GM19397 (cell line): ENCODE measurements around the gene HDAC4.

Source experiments
- ATAC-seq: cut with Tn5 transposase; IDR thresholded peaks from one replicate; pipeline ENCODE4 v1.9.1; 2021; ENCODE audit warnings: mild to moderate bottlenecking, moderate library complexity; ENCODE audit not compliant: unreplicated experiment

The HDAC4 gene

DNA sequence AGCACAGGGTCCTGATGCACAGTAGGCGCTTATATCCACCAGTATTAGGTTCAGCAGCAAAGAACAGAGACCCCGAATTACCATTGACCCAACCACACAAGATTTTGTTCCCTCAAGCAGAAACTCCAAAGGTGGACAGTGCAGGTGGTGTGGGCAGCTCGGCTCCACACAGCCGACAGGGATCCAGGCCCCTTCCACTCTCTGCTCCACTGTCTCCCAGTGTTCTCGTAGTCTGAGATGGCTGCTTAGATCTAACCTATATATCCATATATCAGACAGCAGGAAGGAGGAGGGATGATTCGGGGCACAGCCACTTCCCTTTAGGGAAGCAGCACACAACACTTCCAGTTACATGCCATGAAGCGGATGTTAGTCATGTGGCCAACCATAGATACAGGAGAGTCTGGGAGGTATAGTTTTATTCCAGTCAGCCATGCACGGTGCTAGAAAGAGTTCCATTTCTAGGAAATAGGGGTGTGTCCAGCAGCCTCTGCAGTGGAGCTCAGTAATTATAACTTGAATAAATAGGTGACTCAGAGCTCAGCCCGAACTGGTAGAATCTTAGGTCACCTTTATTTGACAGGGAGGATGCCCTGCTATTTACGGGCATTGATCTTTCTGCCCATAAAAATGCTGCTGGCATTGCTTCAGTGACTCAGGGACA is 394.1 kb downstream of the HDAC4 start:
- no peak for ATAC-seq

DNA sequence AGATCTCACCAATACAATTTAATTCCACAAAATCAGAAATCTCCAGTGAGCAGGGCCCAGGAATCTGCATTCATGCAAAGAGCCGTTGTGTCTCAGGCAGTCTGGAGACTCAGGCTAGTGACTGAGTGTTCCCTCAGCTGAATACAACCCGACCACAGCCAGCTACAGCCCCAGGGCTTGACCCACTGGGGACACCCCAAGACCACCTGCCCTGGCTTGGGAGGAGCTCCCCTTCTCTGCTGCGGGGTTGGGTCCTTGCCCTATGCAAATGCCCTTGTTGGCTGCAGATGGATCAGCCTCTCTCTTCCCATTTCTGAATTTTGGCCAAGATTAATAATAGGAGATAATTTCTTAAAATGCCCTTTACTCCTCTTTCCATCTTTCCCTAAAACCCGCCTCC is 395.2 kb downstream of the HDAC4 start:
- ATAC-seq = no peak

DNA sequence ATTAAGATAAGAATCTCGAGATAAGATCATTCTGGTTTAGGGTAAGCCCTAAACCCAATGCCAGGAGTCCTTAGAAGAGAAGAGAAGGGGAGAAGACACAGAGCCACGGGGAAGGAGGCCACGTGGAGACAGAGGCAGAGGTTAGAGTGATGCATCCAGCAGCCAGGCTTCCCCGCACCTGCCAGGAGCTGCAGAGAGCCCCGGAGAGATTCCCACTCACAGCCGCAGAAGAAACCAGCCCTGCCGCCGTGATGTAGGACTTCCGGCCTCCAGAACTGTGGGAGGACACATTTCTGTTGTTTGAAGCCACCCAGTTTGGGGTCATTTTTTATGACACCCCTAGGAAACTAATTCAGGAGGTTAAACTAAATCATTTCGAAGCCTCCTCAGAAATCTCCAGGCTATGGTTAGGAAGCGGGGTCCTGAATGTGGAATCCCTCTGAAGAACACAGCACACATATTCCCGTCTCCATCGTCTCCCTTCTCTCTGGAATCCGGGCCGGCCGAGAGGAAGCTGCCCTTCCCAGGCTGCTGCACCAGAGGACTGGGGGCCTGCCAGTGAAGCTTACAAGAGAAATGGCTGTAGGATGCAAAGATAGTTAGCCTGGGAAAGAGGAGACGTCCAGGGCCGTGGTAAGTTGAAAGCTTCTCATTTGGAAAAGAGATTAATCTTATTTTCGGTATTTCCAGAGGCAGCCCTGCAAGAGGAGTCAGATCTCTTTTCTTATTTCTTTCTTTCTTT is 396.4 kb downstream of the HDAC4 start:
- ATAC-seq = no peak

DNA sequence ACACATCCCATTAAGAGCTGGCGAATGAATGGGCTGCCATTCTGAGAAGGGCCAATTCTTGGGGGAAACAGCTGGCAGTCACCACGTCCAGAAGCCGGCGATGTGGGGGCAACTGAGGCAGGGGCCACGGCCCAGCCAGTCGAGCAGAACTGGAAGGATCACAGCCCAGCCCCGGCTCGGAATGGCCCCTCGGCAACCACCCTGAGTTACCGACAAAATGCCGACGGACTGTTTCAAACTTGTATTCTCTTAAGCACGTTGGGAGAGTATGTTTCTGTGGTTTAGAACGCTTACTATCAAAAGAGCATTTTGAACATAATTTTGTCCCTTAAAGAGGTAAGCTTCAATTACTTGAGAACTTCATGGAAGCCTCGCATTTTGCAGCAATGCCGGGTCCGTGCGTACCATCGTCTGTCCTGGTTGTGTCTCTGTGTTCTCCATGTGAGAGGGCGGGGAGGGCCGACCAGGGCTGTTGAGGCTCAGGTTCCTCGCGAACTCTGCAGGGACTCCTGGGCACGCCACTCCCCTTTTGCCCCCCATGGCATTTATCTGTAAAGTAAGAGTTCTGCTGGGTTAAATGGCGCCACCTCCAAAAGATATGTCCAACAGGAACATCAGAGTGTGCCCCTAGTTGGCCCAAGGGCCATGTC is 397.1 kb downstream of the HDAC4 start:
- ATAC-seq = no peak

DNA sequence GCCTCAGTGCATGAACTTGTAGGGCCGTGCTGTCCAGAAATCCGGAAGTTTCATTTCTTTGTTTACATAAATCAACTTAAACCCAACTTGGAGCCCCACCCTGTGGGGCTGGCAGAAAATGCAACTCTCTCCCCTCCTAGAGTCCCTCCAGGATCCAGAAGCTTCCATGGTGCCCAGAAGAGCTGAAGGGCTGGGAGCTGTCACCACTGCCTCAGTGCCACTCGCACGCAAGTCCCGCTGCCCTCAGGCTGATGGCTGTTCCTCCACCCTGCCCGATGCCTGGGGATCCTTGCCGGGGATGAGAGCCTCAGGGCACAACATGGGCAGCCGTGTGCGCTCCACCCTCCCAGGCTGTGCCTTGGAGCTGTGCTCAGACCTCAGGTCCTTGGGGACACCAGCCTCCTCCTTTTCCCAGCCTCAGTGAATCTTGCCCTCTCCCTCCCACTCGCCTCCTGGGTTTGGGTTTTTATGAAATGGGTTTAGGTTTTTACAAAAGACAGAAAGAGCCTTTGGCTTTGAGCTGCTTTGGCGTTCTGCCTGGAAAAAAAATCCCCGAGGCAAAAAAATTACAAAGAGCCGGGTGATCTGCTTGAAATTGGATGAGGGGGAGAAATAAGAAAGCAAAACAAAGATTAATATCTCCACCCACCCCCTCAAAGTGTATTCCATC is 397.7 kb downstream of the HDAC4 start:
- no peak for ATAC-seq

DNA sequence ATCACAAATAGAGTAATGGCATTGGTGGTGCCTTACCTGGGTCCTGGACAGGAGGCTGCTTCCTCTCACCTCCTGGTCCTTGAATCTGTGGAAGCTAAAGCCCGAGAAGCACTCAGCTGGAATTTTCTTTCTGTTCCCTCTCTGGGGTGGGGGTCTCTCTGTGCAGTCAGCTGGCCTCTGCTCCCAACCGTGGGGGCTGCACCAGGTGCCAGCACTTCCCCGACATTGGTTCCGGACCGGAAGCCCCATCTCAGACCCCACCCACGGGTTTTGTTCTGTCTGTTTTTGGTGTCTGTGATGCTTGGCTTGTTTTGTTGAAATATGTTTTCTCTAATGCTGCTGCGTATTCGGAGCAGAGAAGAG is 398.2 kb downstream of the HDAC4 start:
- ATAC-seq = no peak

DNA sequence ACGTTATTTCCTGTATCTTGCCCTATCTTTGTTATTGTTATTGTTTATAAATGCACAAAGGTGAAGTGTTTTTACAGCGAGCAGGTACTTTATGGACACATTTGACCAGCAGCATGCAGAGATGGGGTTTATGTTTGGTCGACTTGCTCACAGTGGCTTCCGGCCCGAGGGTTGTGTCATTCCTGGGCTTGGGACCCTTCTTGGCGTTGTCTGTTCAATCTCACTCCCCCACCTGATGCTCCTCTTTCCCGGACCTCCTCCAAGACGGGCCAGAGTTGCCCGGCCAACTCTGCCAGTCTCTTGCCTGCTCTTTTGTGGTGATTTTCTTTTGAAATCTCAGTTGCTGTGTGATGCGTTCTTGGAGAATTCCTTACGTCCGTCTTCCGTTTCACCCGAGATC is 399.0 kb downstream of the HDAC4 start:
- no peak for ATAC-seq

DNA sequence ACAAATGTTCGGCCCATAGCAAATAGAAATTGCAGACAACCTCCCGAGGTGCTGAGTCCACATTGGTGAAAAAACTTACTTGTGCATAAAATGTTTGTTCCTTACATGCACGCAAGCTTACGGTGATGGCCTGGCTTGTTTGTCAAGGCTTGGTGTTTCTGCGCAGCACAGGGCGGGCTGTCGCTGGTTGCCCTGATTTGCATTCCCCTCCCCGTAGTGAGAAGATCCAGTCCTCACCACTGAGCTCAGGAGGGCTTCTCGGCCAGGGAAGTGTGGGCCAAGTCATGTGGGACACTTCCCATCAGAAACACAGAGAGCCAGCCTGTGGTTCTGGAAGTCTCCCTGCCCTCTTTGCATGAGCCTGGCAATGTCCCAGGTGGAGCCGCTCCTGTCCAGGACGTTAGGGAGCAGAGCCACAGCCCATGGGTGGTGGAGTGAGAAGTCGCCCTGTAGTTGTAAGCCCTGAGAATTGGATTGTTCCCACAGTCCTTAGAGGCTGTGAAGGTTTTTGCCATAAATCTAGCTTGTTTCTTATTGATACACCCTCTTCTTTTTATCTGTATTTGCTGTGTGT is 400.2 kb downstream of the HDAC4 start:
- ATAC-seq = no peak

DNA sequence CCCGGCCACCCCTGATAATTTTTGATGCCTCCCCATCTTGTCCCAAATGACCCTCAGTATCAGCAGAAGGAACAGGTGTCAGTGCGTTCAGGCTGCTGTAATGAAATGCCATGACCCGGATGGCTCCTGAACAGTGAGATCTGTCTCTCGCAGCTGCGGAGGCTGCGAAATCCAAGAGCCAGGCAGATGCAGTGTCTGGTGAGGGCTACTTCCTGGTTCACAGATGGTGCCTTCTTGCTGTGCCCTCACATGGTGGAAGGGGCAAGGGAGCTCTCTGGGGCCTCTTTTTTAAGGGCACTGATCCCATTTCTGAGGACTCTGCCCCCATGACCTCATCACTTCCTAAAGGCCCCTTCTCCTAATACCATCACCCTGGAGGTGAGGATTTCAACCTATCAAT is 400.7 kb downstream of the HDAC4 start:
- ATAC-seq = no peak

DNA sequence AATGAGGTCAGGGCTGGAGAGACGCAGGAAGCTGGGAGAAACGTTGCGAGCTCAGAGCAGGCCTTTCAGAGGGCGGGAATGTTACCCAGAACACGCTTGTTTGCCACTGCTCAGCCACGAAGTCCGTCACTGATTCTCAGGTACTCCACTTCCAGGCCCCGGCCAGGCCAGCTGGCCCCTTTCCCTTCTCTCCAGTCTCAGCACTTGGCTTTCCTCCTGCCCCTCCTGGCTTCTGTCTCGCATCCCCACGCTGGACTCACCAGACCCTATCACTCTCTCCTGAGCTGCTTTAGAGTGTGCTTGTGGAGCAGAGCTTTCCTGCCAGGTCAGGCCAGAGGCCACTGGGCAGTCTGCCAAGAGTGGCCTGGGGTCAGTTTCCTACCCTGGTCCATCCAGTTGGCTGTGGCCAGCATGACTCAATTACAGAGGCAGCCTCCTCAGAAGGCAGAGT is 401.5 kb downstream of the HDAC4 start:
- ATAC-seq = no peak

DNA sequence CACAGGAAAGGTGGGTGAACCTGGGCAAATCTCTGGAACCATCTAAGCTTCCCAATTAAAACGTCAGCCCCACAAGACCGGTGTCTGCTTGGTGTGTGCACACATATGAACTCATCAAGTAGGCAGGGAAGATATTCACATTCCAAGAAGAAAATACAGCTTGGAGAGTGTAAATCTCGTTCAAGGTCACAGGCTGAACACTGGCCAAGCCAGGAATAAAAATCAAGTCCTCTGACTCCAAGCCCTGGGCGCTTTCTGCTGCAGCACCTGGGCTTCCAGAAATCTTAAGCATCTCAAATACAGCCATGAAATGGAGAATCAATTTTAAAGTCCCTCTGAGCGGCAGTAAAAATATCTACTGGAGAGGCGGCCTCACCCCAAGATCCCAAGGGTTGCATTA is 402.0 kb downstream of the HDAC4 start:
- no peak for ATAC-seq
